ENCODE results near the gene AQP11. TPM values are rescaled to one million over a fixed set of nuclear protein-coding genes. Genes with fewer than 3 reads are reported as not detected.
A peak's percentile ranks its signal among the peaks of the same experiment; 100 is the strongest.

AQP11 gene
- total and polyA plus RNA-seq, 2 of the 4 experiments (the other 2 are of a cell fraction), result 1.1 TPM

DNA sequence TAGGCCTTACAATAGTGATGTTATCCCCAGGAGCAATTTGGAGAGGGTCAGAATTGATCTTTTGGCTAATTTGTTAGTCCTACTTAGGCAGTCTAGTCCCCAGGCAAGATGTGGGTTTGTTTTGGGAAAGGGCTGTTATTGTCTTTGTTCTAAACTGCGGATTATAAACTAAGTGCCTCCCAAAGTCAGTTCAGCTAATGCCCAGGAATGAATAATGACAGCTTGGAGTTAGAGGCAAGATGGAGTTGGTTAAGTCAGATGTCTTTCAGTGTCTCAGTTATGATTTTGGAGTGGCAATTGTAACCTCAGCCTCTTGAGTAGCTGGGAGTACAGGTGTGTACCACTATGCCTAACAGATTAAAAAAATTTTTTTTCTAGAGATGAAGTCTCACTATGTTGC is 55.1 kb downstream of the AQP11 start:
- ChIA-PET CTCF (interaction anchor here (0.6 kb wide), 1 partner anchor 341 kb away, joined by 3 read pairs; no protein-coding TSS in a partner anchor), POLR2A (ENCODE audit: unreplicated experiment) (no interaction called here)
- DNase-seq (no peak), ATAC-seq (ENCODE audit: low read depth) (no peak)
- Histone ChIP-seq H2AK9ac (replicated peaks; ENCODE audit: low read depth, low read length, poor library complexity) (no peak overlapping the region), H2BK120ac (ENCODE audit: low read depth, low read length) (no peak overlapping the region), H4K20me1 (ENCODE audit: insufficient read depth, low read length) (no peaks in the 10 kb centered on the region), H3K56ac (ENCODE audit: extremely low read depth, insufficient read depth, low read length) (no peak overlapping the region), H3K23ac (ENCODE audit: low read depth, low read length) (no peak overlapping the region), H4K91ac (ENCODE audit: insufficient read depth, low read depth, low read length) (no peak overlapping the region), H3K4me3 (ENCODE audit: insufficient read depth, low read depth, low read length) (no peak overlapping the region), H4K8ac (ENCODE audit: low read depth in 2 of 2, low read length in 2 of 2) (peak overlapping the region in 1 of 2 experiments; percentile 65; a peak in 1 of 4 replicates), H3K18ac (ENCODE audit: low read depth, low read length) (no peak overlapping the region), H3K4me2 (ENCODE audit: low read depth, low read length) (no peak overlapping the region), H4K5ac (ENCODE audit: low read depth, low read length) (no peak overlapping the region; the same call in 1 of the 2 replicates), H2AK5ac (ENCODE audit: low read depth, low read length) (no peak overlapping the region), H3K79me1 (ENCODE audit: low read depth in 1 of 2, low read length in 2 of 2) (no peaks in the 10 kb centered on the region), H3K14ac (replicated peaks; ENCODE audit: low read depth, low read length) (no peak overlapping the region), H3K9me3 (ENCODE audit: control insufficient read depth, insufficient read depth, low read length) (no peaks in the 10 kb centered on the region), H3K27ac (ENCODE audit: insufficient read depth, low read length) (no peak overlapping the region), H2BK20ac (ENCODE audit: low read depth, low read length) (no peak overlapping the region), H3K4ac (ENCODE audit: low read depth, low read length) (no peak overlapping the region), H2BK15ac (ENCODE audit: low read depth, low read length) (no peak overlapping the region), H2AFZ (replicated peaks; ENCODE audit: low read length, poor library complexity) (no peak overlapping the region), H3K36me3 (ENCODE audit: control insufficient read depth, insufficient read depth, low read length) (no peaks in the 10 kb centered on the region), H2BK5ac (ENCODE audit: low read depth, low read length, poor library complexity, severe bottlenecking) (no peak overlapping the region), H3K4me1 (ENCODE audit: control insufficient read depth, insufficient read depth, low read length) (no peaks in the 10 kb centered on the region), H3K27me3 (ENCODE audit: control insufficient read depth, insufficient read depth, low read length) (no peaks in the 10 kb centered on the region), H3K9ac (ENCODE audit: low read depth, low read length) (no peak overlapping the region), H3K9me1 (ENCODE audit: insufficient read depth, low read length) (no peaks in the 10 kb centered on the region)
- dilution Hi-C loops (cut with HindIII; ENCODE audit: low sequenced_read_pairs, unreplicated experiment), result no loop called here
- no TSS peak for BruUV-seq (replicated peaks)
- intact Hi-C loops (cut with micrococcal nuclease), result no loop called here
- WGBS, 2 experiments (ENCODE audit: extremely low coverage in 2 of 2, insufficient read length in 1 of 2), result no CpG with 5 or more reads among the region's 1 CpG
- in situ Hi-C loops (cut with MboI; ENCODE audit: low sequenced_read_pairs), result no loop called here
- TF ChIP-seq, protein P1, sequence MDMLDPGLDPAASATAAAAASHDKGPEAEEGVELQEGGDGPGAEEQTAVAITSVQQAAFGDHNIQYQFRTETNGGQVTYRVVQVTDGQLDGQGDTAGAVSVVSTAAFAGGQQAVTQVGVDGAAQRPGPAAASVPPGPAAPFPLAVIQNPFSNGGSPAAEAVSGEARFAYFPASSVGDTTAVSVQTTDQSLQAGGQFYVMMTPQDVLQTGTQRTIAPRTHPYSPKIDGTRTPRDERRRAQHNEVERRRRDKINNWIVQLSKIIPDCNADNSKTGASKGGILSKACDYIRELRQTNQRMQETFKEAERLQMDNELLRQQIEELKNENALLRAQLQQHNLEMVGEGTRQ (IDR thresholded peaks at IDR 0.05; ENCODE audit: low read depth, low read length), result no peak
- TF ChIP-seq NFE2L2 (IDR thresholded peaks at IDR 0.05; ENCODE audit: low read depth, low read length), result no peak
